Cerebellar cortex (tissue), 1 donor: ENCODE measurements around the gene SNX32.
"Not testable (repeated sequence)": the region's sequence is repeated elsewhere in the genome, so short reads cannot be mapped to it uniquely, and the experiment has no call there.

Experiments used
- DNase-seq: peaks from one replicate; pipeline ENCODE4 v3.0.0-alpha.2; 2015; ENCODE audit warnings: low spot score

Gene SNX32

DNA sequence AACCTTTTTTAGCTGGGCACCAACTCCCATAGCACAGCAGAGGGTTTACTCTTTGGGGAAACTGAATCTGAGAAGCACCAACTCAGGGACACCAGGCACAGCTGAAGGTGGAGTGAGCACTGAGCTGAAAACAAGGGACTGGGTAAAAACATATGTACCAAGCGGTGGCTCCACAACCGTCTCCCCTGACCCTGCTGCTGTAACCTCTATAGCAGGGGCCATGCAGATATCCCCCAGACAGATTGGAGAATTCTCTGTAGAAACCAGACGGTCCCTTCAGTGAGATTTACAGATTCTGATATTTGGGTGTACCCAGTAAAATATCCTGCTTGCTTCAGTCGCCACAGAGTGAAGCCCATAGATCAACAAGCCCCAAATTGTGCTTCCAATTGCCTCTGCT is 4.3 kb upstream of the SNX32 start:
- DNase-seq: no peak

DNA sequence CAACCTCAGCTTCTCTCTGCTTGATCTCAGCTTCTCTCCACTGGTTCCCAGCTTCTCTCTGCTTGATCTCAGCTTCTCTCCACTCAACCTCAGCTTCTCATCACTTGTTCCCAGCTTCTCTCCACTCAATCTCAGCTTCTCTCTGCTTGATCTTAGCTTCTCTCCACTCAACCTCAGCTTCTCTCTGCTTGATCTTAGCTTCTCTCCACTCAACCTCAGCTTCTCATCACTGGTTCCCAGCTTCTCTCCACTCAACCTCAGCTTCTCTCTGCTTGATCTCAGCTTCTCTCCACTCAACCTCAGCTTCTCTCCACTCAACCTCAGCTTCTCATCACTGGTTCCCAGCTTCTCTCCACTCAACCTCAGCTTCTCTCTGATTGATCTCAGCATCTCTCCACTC is 1.5 kb upstream of the SNX32 start:
- DNase-seq: not testable (repeated sequence)

DNA sequence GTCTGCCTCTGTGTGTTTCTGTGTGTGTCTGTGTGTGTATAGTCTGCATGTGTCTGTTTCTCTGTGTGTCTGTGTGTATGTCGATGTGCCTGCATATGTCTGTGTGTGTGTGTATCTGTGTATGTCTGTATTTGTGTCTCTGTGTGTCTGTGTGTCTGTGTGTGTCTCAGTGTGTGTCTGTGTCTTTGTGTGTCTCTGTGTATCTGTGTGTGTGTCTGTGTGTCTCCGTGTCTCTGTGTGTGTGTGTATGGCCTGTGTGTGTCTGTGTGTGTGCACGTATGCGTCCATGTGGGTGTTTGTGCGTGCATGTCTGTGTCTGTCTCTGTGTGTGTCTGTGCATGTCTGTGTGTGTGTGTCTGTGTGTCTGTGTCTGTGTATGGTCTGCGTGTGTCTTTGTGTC is 439 bp downstream of the SNX32 start:
- DNase-seq: no peak

DNA sequence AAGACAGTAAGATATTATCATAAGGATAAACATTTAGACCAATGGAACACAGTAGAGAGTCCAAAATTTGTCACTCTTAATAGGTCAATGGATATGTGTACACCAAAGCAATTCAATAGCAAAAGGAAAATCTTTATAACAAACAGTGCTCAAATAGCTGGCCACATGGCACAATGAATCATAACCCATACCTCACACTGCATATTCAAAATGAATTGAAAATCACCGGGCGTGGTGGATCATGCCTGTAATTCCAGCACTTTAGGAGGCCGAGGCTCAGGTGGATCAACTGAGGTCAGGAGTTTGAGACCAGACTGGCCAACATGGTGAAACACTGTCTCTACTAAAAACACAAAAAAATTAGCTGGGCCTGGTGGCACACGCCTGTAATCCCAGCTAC is 8.4 kb downstream of the SNX32 start:
- no peak for DNase-seq

DNA sequence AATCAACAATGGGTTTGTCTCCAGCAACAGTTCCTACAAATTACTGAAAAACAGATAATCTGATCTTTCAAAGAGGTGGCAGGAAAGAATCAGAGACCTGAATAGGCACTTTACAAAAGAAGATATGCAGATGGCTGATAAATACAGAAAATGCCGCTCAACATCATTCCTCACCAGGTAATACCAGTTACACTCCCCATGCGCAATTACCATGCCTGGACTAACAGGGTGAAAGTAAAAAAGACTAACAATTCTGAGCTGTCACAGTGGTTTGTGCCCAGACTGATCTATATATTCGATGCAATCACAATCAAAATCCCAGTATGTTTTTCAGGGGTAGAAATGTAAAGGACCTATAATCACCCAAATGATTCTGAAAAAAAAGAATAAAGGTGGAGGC is 10.0 kb downstream of the SNX32 start:
- DNase-seq: no peak

DNA sequence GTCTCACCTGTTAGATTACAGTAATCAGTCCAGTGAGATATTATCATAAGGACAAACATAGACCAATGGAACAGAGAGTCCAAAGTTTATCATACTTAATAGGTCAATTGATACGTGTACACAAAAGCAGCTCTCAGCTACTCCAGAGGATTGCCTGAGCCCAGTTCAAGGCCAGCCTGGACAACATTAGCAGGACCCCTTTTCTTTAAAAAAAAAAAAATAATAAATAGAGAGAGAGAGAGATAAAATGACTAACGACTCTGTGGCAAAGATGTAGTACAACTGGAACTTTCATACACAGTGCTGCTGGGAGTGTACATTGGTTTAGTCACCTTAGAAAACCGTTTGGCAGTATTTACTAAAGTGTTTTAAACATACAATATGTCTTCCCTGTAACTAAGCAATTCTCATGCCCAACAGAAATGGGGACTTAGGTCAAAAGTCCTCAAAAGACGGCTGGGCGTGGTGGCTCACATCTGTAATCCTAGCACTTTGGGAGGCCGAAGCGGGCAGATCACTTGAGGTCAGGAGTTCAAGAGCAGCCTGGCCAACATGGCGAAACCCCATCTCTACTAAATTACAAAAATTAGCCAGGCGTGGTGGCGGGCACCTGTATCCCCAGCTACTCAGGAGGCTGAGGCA is 10.6 kb downstream of the SNX32 start:
- no peak for DNase-seq

DNA sequence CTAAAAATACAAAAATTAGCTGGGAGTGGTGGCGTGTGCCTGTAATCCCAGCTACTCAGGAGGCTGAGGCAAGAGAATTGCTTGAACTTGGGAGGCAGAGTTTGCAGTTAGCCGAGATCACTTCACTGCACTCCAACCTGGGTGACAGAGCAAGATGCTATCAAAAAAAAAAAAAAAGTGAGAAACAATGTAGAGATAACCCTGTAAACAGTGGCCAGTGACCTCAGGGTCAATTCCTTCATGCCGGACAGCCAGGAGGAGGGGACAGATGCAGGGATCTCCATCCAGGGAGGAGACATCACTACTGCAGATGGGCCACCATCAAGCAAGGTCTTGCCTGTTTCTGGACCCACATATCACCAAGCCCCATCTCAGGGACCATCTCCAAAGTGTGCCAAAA is 14.0 kb downstream of the SNX32 start:
- DNase-seq: no peak

DNA sequence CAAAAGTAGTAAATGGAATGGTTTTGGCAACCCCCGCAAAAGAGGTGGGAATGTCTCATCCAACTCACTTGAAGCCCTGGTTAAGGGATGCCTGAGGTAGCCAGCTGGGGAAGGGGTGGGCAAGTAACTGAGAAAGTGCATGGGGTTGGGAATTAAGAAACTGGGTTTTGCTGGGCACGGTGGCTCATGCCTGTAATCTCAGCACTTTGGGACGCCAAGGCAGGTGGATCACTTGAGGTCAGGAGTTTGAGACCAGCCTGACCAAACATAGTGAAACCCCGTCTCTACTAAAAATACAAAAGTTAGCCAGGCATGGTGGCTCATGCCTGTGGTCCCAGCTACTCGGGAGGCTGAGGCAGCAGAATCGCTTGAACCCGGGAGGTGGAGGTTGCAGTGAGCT is 14.9 kb downstream of the SNX32 start:
- DNase-seq: not testable (repeated sequence)

DNA sequence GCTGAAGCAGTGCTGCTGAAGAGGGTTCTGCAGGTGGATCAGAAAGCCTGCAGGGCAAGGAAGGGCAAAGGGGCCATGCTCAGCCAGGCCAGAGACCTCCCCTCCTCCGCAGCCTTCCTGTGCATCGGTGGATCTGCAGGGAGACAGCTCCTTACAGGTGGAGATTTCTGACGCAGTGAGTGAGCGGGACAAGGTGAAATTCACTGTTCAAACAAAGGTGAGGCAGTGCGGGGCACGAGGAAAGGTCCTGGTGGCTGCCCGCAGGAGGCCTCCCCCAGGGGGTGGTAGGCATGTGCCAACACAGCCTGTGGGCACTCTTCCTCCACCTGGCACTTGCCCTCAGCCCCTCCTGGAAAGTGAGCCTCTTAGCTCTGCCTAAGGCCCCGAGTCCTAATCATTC is 15.6 kb downstream of the SNX32 start:
- no peak for DNase-seq

DNA sequence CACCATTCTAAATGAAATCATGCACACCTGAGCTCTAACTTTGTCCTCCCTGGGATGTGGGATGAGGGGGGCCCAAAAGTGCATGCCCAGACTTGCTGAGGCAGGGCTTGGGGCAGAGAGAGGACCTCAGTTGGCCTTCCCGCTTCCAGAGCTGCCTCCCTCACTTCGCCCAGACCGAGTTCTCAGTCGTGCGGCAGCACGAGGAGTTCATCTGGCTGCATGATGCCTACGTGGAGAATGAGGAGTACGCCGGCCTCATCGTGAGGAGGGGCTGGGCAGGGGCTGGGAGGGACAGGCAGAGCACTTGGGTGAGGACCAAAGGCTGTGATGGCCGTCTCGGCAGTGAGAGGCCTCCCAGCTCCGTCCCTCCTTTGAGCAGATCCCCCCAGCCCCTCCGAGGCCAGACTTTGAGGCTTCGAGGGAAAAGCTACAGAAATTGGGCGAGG is 16.0 kb downstream of the SNX32 start:
- no peak for DNase-seq

DNA sequence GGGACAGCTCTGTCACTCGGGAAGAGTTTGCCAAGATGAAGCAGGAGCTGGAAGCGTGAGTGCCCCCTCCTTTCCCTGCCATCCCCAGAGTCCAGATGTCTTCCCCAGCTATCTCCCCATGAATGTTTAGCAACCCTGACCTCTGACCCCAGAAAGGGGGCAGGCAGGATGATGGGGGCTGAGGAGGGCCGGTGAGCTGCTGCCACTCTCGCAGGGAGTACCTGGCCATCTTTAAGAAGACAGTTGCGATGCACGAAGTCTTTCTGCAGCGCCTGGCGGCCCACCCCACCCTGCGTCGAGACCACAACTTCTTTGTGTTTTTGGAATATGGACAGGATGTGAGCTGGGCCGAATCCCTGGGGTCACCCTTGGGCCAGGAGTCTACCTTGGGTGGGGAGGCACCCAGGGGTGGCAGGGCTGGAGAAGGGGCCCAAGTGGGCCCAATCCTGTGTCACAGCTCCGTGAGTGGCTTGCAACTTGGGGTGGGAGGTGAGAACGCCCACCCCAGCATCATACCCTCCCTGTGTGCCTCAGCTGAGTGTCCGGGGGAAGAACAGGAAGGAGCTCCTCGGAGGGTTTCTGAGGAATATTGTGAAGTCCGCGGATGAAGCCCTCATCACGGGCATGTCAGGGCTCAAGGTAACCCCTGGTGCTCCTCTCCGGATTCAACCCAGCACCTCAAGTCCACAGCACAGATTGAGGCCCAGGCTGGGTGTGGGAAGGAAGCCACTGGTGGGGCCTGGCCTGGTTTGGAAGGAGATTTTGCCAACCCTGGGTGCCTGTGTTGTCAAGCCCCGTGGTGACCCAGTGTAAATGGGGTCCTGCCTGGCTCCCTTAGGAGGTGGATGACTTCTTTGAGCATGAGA is 16.7 kb downstream of the SNX32 start:
- DNase-seq: no peak

DNA sequence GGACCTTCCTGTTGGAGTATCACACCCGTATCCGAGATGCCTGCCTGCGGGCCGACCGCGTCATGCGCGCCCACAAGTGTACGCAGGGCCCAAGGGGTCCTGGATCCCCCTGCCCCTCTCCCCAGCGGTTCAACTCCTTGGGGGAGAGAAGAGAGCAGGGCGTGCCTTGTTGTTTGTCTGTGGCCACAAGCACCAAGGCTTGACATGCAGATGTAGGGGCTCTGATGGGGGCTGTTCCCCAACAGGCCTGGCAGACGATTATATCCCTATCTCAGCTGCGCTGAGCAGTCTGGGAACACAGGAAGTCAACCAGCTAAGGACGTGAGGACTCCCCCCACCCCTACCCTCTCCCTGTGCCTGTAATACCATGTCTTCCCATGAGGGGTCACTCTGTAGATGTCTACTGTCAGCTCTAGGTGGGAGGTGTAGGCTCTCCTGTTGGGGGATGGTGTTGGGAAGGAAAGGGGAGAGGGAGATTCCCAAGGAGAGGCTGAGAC is 17.4 kb downstream of the SNX32 start:
- DNase-seq: peak; percentile 58

DNA sequence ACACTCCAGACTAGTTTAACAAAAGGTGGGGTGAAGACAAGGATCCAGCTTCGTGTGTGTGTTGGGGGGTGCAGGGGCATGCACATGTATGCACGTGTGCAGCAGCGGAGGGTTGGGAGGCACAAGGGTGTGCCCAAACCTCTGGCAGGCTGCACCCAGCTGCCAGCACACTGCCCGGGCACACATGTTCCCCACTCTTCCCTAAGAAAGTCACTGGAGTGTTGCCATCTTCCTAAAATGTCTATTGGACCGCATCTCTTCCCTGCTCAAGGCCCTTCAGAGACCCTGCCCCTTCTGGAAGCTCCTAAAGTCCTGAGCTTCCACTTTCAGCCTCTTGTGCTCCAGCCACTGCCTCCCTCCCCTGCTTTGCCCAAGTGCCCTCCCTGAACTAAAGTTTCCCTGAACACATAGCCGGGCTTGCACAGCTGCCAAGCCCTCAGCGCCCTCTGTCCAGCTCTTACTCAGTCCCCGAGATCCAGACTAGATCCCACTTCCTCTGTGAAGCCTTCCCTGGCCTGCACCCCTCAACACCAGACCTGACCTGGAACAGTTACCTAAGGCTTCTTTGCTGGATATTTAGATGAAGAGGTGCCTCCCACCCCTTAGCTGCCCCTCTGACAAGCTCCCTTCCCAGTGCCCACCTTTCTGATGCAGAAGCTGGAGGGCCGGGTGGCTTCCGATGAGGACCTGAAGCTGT is 18.2 kb downstream of the SNX32 start:
- DNase-seq: no peak

DNA sequence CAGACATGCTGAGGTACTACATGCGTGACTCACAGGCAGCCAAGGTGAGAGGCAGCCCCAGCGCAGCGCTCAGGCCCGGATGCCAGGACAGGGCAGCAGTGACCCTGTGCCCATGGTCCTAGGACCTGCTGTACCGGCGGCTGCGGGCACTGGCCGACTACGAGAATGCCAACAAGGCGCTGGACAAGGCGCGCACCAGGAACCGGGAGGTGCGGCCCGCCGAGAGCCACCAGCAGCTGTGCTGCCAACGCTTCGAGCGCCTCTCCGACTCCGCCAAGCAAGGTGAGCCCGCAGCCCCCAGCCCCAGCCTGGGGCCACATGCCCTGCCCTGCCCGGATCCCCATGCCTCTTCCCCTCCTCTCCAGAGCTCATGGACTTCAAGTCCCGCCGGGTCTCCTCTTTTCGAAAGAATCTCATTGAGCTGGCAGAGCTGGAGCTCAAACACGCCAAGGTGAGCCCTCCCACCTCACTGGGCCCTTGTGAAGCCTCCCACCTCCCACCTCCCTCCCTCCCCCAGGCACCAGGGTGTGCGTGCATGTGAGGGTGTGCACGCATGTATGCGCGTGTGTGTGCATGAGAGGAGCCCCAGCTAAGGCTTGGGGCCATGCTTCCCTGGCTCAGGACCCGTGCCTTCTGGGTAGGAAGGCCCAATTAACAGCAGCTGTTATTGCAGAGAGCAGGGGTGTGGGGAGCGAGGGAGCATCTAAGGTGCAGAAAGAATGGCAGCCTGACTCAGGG is 18.9 kb downstream of the SNX32 start:
- DNase-seq: no peak

DNA sequence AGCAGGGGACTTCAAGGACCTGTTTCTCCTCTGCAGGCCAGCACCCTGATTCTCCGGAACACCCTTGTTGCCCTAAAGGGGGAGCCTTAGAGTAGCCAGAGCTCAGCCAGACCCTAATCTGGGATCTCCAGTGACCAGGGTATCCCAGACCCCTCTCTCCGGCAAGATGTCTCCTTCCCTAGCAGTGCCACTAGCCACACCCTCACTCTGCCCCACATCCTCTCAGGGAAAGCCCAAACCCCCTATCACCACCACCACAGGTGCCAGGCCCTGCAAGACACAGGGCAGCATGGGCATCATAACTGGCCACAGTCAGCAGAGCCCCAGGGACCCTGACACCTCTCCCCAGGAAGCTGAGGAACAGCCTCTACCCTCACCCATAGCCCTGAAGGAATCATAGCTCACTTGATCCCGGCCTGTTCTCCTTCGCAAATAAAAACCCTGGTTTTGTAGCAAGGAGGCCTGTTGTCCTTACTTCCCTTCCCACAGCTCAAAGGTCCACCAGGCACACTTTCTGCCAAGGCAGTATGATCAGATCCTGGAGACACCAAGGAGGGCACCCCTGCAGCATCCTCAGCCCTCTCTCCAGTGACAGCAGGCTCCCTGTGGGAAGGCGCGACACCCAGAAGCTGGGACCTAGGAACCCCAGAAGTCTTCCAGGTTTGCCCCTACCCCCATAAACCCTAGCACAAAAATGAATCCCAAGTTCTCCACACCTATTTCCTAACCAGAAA is 19.6 kb downstream of the SNX32 start:
- DNase-seq: no peak

DNA sequence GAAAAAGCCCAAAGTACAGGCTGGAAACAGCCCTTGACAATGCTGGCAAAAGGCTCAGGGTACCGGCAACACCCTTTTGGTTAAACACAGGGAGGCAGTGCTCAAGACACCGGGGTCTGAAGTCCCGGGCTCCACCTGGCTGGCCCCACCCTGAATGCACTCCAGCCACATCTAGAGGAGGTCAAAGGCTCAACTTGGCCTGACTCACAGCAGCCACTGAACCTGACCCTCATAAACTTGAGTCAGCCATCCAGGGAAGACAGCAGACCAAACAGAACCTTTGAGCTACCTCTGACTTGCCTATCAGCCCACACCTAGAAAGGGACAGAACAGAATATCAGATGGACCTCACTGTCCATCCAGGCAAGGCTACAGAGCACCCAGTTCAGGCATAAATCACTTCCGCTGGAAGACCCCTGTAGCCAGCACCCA is 20.4 kb downstream of the SNX32 start:
- DNase-seq: no peak

DNA sequence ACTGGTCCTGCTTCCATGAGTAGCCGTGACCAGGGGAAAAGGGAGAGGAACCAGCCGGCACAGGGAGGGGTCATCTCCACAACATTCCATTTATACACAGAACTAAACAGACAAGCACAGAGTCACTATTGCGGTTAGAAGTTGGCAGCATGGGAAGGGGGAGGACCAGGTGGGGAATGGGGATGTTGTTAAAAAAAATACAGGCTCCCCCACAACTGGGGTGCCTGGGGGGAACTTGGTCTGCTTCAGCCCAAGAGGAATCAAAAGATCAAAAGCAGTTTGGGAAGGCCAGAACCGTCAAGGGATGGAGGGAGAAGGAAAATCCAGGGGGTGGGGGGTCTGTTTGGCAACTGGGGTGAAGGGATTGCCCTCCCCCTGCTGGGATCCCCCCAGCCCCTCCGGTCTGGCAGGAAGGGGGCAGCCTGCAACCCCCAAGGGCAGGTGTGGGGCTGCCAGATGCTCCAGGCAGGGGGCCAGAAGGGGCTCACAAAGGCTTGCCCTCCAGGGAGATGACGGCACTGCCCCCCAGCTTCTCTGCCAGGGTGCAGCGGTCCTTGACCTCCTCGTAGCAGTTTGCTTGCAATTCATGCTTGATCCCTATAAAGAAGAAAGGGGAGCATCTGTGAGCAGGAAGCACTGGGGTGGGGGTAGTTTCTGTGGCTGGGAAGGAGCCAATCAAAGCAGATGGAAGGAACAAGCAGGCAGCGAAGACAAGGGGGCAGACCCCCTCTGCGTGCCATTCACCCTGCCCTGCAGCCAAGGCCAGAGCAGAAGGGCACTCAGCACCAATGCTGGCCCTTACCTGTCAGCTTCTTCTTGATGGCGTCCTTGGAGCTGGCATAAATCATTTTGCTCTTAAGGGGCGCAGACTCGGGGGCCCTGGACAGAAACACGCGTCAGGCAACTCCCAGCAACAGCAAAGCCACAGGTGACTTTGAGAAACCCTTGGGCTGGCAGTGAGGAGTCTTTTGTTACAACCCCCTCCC is 21.4 kb downstream of the SNX32 start:
- DNase-seq: peak; percentile 1

DNA sequence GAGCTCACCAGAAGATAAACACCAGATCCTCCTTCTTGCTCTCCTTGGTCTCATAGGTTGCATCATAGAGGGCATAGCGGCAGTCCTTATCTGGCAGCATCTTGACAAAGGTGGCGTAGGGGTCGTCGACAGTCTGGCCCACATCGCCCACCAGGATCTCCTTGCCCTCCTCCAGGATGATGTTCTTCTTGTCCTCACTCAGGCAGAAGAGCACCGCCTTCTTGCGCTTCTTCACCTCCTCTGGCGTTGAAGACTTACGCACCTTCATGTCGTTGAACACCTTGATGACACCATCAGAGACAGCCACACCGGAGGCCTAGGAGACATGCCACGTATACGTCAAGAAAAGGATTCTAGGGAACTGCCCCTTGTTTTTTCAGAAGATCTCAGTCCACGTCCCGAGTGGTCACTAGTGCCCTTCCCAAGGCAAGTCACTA is 22.2 kb downstream of the SNX32 start:
- no peak for DNase-seq

DNA sequence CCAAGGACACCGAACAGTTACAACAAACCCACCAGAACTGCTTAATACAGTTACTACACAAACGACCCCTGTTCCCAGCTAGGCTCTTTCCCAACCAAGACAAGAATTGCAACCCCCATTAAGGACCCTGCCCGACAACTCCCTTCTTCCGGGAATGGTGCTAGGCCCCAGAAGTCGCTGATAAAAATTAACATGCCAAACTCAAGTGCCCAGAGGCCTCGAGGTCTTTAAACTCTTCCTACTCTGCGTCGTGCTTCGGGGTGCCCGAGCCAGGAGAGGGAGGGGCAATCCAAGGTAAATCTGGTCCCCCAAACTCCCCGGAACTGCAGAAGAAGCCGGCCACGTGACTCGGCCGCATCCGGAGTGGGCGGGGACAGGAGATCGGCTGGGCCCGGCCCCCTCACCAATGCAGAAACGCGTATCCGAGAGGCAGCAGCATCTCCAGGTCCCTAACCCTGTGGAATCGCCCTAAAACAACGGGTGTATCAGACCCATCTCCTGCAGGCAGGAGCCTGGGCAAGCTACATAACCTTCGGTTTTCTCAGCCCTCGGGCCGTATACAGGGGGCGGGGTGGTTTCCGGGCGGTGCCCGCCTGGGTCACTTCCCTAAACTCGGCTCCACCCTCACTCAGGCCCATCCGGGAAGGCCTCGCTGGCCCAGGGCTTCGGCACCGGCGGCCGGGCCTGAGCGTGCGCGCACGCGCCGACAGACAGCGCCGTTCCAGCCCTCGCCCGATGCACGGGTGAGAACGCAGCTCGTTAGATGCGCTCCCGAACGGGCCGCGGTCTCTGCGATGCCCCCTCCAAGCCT is 23.1 kb downstream of the SNX32 start:
- peak; percentile 55 for DNase-seq
